HL-60 (cell line): Measurements from ENCODE around the gene SYT5.

Source experiments
- DNase-seq, 2 experiments: peaks; one replicate each; pipeline ENCODE4 v3.0.0-alpha.2; 2010 to 2020; ENCODE audit warnings: low read depth in 1 of 2, low spot score in 1 of 2
- H3K27ac ChIP-seq: fragments of 250-450 bp; sonication (Bioruptor Pico); replicated peaks from 2 replicates; pipeline ENCODE4 v1.5.1; 2020; ENCODE audit warnings: mild to moderate bottlenecking, moderate library complexity
- H3K27me3 ChIP-seq: fragments of 250-450 bp; sonication (Bioruptor Pico); 2 replicates; pipeline ENCODE4 v1.5.1; 2021; ENCODE audit warnings: mild to moderate bottlenecking, moderate library complexity; ENCODE audit not compliant: insufficient read depth, poor library complexity, severe bottlenecking
- H3K4me3 ChIP-seq: replicated peaks from 2 replicates; pipeline ENCODE4 v1.5.1; 2011; ENCODE audit warnings: mild to moderate bottlenecking, control low read depth, low read length; ENCODE audit not compliant: insufficient read depth
- GABPA ChIP-seq: IDR thresholded peaks from 2 replicates; pipeline ENCODE4 v1.6.1; 2012; ENCODE audit warnings: low read depth
- POLR2AphosphoS5 ChIP-seq: IDR thresholded peaks from 2 replicates; pipeline ENCODE4 v1.6.1; 2012; ENCODE audit warnings: low read depth
- SPI1 ChIP-seq: IDR thresholded peaks from 2 replicates; pipeline ENCODE4 v1.6.1; 2012; ENCODE audit warnings: low read depth, mild to moderate bottlenecking, borderline replicate concordance
- TF ChIP-seq, protein P1 (sequence below): IDR thresholded peaks from 2 replicates; pipeline ENCODE4 v1.6.1; 2012; ENCODE audit warnings: low read depth; ENCODE audit not compliant: insufficient replicate concordance
- TF ChIP-seq, protein P2 (sequence below): IDR thresholded peaks from one replicate; pipeline ENCODE4 v1.5.1; 2011; ENCODE audit warnings: low read length, control low read depth, inconsistent platforms; ENCODE audit not compliant: insufficient read depth

SYT5 gene

DNA sequence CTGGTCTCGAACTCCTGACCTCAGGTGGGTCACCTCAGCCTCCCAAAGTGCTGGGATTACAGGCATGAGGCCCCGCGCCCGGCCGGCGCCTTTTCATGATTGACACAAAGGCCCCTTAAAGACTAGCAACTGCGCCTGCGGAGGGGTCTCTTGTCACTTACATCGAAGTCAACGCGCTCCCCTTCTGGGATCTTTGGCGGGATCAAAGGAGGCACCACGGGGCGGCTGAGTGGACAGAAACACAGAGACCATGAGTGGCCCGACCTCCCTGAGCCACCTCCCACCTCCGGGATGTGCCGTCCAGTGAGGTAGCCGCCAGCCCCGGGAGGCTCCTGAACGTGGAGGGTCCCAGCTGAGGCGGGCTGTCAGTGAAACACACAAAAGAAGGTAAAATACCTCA lies 38.4 kb downstream of the SYT5 start:
- TF ChIP-seq SPI1 (no peak), POLR2AphosphoS5 (no peak), GABPA (no peak)
- TF ChIP-seq, protein P1, sequence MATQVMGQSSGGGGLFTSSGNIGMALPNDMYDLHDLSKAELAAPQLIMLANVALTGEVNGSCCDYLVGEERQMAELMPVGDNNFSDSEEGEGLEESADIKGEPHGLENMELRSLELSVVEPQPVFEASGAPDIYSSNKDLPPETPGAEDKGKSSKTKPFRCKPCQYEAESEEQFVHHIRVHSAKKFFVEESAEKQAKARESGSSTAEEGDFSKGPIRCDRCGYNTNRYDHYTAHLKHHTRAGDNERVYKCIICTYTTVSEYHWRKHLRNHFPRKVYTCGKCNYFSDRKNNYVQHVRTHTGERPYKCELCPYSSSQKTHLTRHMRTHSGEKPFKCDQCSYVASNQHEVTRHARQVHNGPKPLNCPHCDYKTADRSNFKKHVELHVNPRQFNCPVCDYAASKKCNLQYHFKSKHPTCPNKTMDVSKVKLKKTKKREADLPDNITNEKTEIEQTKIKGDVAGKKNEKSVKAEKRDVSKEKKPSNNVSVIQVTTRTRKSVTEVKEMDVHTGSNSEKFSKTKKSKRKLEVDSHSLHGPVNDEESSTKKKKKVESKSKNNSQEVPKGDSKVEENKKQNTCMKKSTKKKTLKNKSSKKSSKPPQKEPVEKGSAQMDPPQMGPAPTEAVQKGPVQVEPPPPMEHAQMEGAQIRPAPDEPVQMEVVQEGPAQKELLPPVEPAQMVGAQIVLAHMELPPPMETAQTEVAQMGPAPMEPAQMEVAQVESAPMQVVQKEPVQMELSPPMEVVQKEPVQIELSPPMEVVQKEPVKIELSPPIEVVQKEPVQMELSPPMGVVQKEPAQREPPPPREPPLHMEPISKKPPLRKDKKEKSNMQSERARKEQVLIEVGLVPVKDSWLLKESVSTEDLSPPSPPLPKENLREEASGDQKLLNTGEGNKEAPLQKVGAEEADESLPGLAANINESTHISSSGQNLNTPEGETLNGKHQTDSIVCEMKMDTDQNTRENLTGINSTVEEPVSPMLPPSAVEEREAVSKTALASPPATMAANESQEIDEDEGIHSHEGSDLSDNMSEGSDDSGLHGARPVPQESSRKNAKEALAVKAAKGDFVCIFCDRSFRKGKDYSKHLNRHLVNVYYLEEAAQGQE: no peak
- TF ChIP-seq, protein P2, sequence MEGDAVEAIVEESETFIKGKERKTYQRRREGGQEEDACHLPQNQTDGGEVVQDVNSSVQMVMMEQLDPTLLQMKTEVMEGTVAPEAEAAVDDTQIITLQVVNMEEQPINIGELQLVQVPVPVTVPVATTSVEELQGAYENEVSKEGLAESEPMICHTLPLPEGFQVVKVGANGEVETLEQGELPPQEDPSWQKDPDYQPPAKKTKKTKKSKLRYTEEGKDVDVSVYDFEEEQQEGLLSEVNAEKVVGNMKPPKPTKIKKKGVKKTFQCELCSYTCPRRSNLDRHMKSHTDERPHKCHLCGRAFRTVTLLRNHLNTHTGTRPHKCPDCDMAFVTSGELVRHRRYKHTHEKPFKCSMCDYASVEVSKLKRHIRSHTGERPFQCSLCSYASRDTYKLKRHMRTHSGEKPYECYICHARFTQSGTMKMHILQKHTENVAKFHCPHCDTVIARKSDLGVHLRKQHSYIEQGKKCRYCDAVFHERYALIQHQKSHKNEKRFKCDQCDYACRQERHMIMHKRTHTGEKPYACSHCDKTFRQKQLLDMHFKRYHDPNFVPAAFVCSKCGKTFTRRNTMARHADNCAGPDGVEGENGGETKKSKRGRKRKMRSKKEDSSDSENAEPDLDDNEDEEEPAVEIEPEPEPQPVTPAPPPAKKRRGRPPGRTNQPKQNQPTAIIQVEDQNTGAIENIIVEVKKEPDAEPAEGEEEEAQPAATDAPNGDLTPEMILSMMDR: no peak
- Histone ChIP-seq H3K27me3 (peaks cover 15% of the 10 kb centered on the region), H3K4me3 (no peak overlapping the region), H3K27ac (no peak overlapping the region)
- no peak for DNase-seq

DNA sequence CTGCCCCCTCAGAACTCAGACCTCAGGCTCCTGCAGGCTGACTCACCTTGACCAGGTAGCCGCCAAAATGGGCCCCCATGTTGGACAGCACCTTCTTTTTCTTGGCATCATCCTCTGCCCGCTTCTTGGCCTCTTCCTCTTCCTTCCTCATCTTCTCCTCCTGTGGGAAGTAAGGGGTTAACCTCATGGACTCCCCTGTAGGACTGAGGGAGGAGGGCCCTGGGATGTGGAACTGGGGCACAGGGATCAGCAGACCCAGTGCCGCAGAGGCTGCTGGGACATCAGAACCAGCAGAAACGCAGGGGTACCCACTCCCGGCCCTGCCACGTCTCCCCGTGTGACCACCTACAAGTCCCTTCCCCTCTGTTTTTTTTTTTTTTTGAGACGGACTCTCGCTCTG lies 42.2 kb downstream of the SYT5 start:
- Histone ChIP-seq H3K27ac (no peak overlapping the region), H3K27me3 (peaks cover 17% of the 10 kb centered on the region), H3K4me3 (no peak overlapping the region)
- DNase-seq: no peak
- TF ChIP-seq GABPA (no peak), SPI1 (no peak), POLR2AphosphoS5 (no peak)
- TF ChIP-seq, protein P1: no peak

DNA sequence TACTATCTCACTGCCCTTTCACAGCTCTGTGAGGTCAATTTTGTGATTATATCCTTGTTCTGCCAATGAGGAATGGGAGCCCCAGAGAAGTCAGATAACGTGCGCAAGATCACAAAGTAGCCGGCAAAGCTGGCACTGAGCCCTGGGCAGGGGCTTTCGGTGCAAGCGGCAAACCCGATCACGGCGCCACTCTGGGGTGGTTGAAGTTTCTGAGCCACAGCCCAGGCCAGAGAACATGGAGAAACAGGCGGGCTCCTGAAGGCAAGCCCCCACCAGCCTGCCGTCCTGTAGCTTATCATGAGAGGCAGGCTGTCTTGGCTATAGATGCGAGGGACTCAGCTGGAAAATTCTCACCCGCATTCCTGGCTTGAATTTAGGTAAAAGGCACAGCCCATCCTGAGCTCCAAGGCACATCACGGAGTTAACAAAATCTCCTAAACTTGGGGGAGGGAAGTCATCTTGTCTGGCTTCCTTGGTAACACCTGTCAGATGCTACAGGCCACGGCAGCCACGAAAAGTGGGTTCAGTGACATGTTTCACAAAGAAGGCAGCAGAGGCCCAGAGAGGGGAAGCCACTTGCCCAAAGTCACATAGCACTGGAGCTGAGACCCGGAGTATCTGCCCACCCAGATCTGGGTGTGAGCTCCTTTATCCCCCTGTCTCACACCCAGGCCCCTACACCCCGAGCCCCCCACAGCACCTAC lies 43.5 kb downstream of the SYT5 start:
- H3K4me3 ChIP-seq: no peak overlapping the region
- no peak for TF ChIP-seq GABPA
- no peak for TF ChIP-seq SPI1
- TF ChIP-seq POLR2AphosphoS5: no peak
- TF ChIP-seq, protein P2: no peak
- TF ChIP-seq, protein P1: no peak
- no peak overlapping the region for H3K27ac ChIP-seq
- H3K27me3 ChIP-seq: peaks cover 8% of the 10 kb centered on the region
- no peak for DNase-seq
